Frontal cortex (tissue), 4 donors: ENCODE results near the gene PDCD11. TPM values are rescaled to one million over a fixed set of nuclear protein-coding genes. Genes with fewer than 3 reads are reported as not detected.

Experiments used
- DNase-seq, 2 donors: peaks; one replicate each; pipeline ENCODE4 v3.0.0; 2012; ENCODE audit warnings: low spot score in 2 of 2
- FAIRE-seq: peaks from 2 replicates; lab custom pipeline; 2012; peaks lifted over from hg19 to GRCh38; lab: Jason Lieb, UNC
- total RNA-seq: library from RNA; depleted of rRNA; stranded (reverse); fragments of >200 nt; gene quantifications from one replicate; pipeline ENCODE4 v1.2.3, GENCODE V29; 2014
- donor health status: control.
- donor health status: control.
- donor health status: control.

Gene PDCD11
- total RNA-seq, 1 donor from 2014 or later, result 23.6 TPM

DNA sequence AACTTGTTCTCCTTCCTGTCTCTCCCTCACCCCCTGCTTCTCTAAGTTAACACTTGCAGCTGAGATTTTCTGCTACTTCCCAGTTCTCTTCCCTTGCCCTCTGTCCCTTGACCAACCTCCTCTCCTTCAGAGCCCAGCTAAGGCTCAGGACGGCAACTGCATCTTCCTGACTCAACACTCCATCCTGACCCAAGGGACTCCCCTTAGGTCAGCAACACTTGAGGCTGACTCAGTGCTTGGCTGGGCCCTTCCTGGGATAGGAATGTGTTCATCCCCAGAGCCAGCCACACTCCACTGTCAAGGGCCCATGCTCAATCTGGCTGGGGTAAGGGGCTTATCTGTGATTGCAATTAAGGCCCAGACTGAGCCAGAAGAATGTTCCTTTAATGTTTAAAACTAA is 52.3 kb downstream of the PDCD11 start:
- FAIRE-seq (no peak), DNase-seq (no peak)

GRCh38 chr10:103449208-103450144 is 53.0 kb downstream of the PDCD11 start:
- FAIRE-seq, result no peak
- no peak for DNase-seq

DNA sequence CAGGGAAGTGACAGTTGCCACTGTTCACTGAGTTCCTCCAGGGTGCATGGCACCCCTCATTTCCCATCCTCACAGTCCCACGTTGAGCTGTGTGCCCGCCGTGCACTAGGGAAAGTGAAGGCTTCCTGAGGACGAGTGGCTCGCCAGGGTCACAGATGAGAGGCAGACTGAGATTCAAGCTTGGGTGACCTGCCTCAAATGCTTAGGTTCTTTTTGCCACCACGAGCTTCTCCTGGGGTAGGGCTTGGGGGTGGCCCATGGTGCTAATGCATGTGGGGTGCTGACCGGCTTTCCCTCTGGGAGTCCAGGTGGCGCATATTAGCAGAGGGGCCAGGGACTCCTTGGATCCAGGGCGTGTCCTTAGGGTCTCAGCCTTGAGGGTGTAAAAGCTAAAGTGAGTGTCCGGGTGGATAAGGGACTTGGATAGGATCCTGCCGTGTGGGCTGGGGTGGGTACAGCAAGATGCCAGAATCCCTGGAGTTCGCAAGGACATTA is 53.8 kb downstream of the PDCD11 start:
- FAIRE-seq, result no peak
- DNase-seq, result no peak

DNA sequence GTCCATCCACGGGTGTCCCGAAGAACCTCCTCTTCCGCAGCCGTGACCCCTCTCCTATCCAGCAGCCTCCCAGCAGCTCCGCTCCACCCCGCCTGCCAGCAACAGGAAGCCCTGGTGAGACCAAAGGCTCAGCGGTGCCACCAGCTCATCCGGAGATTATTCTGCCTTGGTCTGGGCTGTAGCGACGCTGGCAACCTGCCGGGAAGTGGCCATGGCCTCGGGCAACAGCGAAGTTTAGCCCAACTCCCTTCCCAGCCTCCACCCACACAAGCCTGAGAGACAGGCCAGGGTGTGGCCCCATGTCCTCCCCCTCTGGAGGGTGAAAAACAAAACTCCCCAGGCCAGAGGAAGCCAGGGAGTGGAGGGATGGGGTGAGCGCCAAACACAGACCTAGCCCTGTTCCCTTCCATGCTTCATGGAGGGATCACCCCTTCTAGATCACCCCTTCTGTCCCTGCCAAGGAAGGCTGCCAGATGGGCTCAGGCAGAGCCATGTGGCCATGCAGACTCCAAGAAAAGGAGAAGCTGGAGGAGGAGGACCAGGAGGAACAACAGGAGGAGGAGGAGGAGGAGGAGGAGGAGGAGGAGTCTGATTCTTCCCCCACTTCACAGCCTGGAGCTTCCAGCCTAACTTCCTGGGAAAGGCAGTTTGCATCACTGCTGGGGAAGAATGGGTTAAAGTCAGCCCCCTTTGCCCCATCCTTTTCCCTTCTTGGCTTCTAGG is 54.8 kb downstream of the PDCD11 start:
- DNase-seq (peak in 1 of 2 donors; percentile 65), FAIRE-seq (no peak)

GRCh38 chr10:103451831-103452505 is 55.5 kb downstream of the PDCD11 start, which contains the start of gene CALHM2:
Gene CALHM2, minus strand, starts transcription at chr10:103452370. Its CDS starts 2,429 bp downstream, at chr10:103449941.
- DNase-seq (peak; percentile 70 to 76), FAIRE-seq (no peak)

- FAIRE-seq (no peak), DNase-seq (no peak)
Observed at GRCh38 chr10:103452506-103453230, 56.2 kb downstream of the PDCD11 start.

GRCh38 chr10:103454026-103454425 is 57.6 kb downstream of the PDCD11 start:
- DNase-seq (no peak), FAIRE-seq (no peak)

DNA sequence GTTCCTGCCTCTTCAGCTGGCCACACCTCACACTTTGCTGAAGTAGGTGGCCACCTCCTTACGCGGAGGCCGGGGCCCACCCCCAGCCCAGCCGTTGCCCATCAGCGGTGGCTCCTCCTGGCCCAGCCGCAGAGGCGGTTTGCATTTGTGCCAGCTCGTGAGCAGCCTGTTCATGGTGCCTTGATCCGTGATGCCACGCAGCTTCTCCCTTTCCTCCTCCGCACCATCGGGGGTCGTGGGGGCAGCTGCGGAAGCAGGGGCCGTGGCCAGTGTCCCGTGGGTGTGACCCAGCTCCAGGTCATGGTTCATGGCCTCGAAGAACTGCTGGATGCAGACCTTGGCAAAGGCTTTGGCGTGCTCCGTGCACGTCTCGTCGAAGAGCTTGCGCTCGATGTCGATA is 58.8 kb downstream of the PDCD11 start:
- FAIRE-seq (no peak), DNase-seq (no peak)

DNA sequence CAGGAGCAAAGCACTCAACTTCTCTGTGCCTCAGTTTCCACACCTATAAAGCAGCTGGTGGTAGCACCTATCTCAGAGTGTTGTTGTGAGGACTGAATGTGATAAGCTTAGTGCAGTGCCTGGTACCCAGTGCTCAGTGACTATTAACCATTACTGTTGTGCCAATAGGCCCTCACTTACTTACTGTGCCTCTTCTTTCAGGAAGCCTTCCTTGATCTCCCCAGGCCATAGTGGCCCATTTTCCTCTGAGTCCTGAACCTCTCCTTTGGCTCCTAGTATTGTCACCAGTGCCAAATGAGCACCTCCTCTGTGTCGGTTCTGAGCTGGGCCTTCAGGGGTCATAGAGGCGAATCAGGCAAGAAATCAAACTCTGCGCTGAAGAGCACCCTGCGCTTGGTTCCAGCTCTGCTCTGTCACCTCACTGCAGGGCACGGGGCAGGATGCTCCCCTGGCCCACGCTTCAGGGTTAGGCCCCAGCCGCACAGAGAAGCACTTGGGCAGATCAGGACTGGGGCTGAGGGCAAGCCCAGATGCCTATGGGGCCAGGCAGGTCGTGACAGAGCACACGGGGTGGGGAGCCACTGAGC is 59.7 kb downstream of the PDCD11 start:
- no peak for FAIRE-seq
- no peak for DNase-seq

DNA sequence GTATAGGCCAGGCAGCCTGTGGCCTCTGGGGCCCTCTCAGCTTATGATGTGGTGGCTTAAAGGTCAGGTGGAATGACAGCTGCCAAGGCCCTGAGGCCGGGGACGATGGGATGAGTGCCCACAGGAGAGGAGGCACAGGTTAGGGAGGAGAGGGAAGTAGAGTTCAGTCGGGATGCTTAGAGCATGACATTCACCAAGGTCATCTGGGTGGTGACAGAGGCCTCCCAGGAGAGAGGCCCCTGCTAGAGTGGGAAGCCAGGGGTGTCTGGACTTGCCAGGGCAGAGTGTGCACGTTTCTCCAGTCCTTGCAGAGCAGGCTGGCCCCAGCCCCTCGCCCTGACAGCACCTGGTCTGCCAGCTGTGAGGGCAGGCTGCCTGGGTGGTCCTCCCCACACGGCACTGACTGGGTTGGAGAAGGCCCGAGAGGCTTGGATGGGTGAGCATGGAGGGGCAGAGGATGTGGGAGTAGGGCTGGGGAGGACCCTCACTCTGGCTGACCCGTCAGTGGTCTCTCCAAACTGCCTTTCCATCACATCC is 60.8 kb downstream of the PDCD11 start:
- DNase-seq (no peak), FAIRE-seq (no peak)

GRCh38 chr10:103457896-103458583 is 61.6 kb downstream of the PDCD11 start:
- no peak for DNase-seq

DNA sequence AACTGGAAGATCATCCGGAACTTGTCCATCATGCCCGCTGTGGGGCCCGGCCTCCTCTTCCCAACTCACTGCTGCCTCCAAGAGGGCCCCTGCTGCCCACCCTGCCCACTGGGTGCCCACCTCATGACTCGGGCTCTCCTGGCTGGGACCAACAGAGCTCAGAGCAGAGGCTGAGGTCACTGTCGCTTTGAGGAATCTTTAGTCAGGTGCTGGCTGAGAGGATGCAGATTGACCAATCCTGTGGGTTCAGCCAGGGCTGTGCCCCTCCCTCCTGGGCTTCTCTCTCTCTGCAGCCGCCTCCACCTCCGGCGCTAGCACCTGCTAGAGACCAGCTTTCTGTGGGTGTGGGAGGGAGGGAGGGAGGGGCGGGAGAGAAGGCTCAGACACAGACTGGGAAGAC is 62.3 kb downstream of the PDCD11 start, which contains the start of gene CALHM1:
Gene CALHM1, minus strand, starts transcription at position 181 of the 400 bp plus-strand sequence. Its CDS starts 149 bp downstream, at position 32.
- DNase-seq, result peak in 1 of 2 donors; percentile 63
- FAIRE-seq, result no peak

More at GRCh38 chr10:103457896-103458583, 61.6 kb downstream of the PDCD11 start:
- no peak for FAIRE-seq

- no peak for FAIRE-seq
- DNase-seq, result no peak
Observed at GRCh38 chr10:103459615-103460014, 63.2 kb downstream of the PDCD11 start.

GRCh38 chr10:103463499-103463898 is 67.1 kb downstream of the PDCD11 start:
- FAIRE-seq (no peak), DNase-seq (no peak)

DNA sequence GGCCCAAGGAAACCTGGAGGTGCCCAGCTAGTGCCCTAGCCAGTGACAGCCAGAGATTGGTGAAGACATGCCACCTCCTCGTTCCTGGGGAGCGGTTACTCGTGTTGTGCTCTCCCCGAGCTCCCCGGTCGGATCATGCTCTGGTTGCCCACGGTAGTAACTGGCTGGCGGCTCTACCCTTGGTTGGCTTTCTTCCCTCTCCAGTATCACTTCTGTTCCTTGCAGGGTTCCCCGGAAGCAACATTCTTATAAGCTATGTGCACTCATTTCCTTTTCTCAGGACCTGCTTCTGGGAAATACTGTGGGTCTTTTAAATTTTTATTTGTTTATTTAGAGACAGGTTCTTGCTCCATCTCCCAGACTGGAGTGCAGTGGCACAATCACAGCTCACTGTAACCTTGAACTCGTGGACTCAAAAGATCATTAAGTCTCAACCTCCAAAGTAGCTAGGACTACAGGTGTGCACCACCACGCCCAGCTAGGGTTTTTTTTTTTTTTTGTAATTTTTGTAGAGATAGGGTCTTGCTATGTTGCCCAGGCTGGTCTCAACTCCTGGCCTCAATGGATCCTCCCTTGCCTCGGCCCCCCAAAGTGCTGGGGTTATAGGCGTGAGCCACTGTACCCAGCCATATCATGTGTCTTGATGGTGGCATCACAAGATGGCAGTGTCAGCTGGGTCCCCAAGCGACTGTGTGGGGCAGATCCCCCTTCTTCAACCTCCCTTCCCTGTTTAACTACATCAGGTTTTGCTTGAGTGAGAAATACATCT is 69.2 kb downstream of the PDCD11 start:
- no peak for DNase-seq
- FAIRE-seq, result no peak

DNA sequence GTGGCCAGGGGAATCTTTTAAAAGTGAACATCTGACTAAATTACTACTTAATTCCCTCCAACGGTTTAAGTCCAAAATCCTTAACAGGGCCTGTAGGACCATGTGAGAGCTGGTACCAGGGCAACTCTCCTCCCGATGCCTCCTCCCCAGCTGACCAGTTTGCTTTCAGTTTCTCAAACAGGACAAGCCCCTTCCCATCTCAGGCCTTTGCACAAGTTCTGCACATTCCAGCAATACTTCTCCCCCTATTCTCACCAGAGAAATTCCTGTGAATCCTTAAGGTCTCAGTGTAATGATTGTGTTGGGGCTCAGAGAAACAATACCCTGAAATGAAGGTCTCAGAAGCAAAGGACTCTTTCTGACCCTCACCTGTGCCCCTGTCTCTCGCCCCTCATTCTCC is 70.3 kb downstream of the PDCD11 start:
- FAIRE-seq, result no peak
- no peak for DNase-seq

DNA sequence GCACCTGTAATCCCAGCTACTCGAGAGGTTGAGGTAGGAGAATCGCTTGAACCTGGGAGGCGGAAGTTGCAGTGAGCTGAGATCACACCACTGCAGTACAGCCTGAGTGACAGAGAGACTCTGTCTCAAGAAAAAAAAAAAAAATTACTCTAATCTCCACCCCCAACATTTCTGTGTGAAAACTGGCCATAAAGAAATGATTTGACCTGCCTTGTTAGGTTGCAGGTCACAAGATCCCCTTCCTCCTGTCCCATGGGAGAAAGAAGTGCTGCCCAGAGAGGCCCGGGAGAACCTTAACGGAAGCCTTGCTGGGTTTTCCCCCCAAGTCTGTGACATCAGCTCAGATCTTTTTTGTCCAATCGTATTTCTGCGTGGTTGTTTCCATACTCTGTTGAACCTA is 71.0 kb downstream of the PDCD11 start:
- FAIRE-seq (no peak), DNase-seq (no peak)
